OCI-LY7 (cell line): ENCODE measurements around the gene PACSIN2. TPM values are rescaled to one million over a fixed set of nuclear protein-coding genes. Genes with fewer than 3 reads are reported as not detected.

Experiments used
- BruUV-seq: library from RNA; stranded (reverse); fragments of 400-500 nt; replicated peaks from 2 replicates; lab custom pipeline; 2021; lab: Mats Ljungman, UMichigan
- CTCF ChIA-PET: fragments of 300-600 bp; sonication (Branson Sonifier 250); formaldehyde crosslinking; loops from one replicate; lab custom pipeline; 2022; ENCODE audit warnings: antibody characterized with exemption; ENCODE audit not compliant: unreplicated experiment; lab: Charles Lee
- POLR2A ChIA-PET: fragments of 300-600 bp; sonication (Branson Sonifier 250); formaldehyde crosslinking; loops from one replicate; lab custom pipeline; 2022; ENCODE audit warnings: antibody characterized with exemption; lab: Charles Lee
- DNase-seq: peaks from one replicate; pipeline ENCODE4 v3.0.0-alpha.2; 2015; ENCODE audit warnings: low spot score
- H2AFZ ChIP-seq: fragments of 200-600 bp; sonication (generic), shearing (Covaris generic); 2 replicates; pipeline ENCODE4 v1.6.1; 2014; ENCODE audit warnings: mild to moderate bottlenecking, antibody characterized with exemption, low read length, moderate library complexity
- H3K27ac ChIP-seq: fragments of 200-600 bp; sonication (generic); 2 replicates; pipeline ENCODE4 v1.5.1; 2014; ENCODE audit warnings: mixed run types, low read depth, mild to moderate bottlenecking, moderate library complexity, low read length, inconsistent platforms; ENCODE audit not compliant: poor library complexity, severe bottlenecking
- H3K36me3 ChIP-seq: fragments of 200-600 bp; sonication (generic); 2 replicates; pipeline ENCODE4 v1.6.1; 2014; ENCODE audit warnings: mild to moderate bottlenecking, antibody characterized with exemption, low read length, moderate library complexity, mixed read lengths; ENCODE audit not compliant: insufficient read depth
- H3K4me1 ChIP-seq: fragments of 200-600 bp; sonication (generic); 2 replicates; pipeline ENCODE4 v1.5.1; 2014; ENCODE audit warnings: mild to moderate bottlenecking, low read length; ENCODE audit not compliant: insufficient read depth, poor library complexity, severe bottlenecking
- H3K4me2 ChIP-seq: fragments of 200-600 bp; sonication (generic); 2 replicates; pipeline ENCODE4 v1.6.1; 2014; ENCODE audit warnings: mild to moderate bottlenecking, low read length
- H3K4me3 ChIP-seq: fragments of 200-600 bp; sonication (generic); 2 replicates; pipeline ENCODE4 v1.5.1; 2014; ENCODE audit warnings: mild to moderate bottlenecking, low read depth, low read length; ENCODE audit not compliant: poor library complexity, severe bottlenecking
- H3K79me2 ChIP-seq: fragments of 200-600 bp; sonication (generic); 2 replicates; pipeline ENCODE4 v1.6.1; 2016; ENCODE audit warnings: low read depth, mild to moderate bottlenecking, low read length, moderate library complexity, mixed read lengths; ENCODE audit not compliant: insufficient read depth
- H3K9me2 ChIP-seq: fragments of 200-600 bp; sonication (generic); 2 replicates; pipeline ENCODE4 v1.6.1; 2016; ENCODE audit warnings: mild to moderate bottlenecking, low read length, mixed read lengths; ENCODE audit not compliant: insufficient read depth
- H3K9me3 ChIP-seq: fragments of 200-600 bp; sonication (generic); 2 replicates; pipeline ENCODE4 v1.6.1; 2014; ENCODE audit warnings: mild to moderate bottlenecking, mixed run types, low read length, mixed read lengths
- H4K20me1 ChIP-seq: fragments of 200-600 bp; sonication (generic); 2 replicates; pipeline ENCODE4 v1.6.1; 2014; ENCODE audit warnings: mild to moderate bottlenecking, antibody characterized with exemption, low read length, moderate library complexity, mixed read lengths; ENCODE audit not compliant: insufficient read depth
- CTCF ChIP-seq: fragments of 200-600 bp; sonication (generic); conservative IDR thresholded peaks from 2 replicates; pipeline ENCODE4 v1.5.1; 2014; ENCODE audit warnings: mild to moderate bottlenecking, antibody characterized with exemption, low read length, moderate library complexity, mixed read lengths
- EZH2phosphoT487 ChIP-seq: fragments of 200-600 bp; sonication (generic); IDR thresholded peaks from 2 replicates; pipeline ENCODE4 v1.6.1; 2018; ENCODE audit warnings: low read depth, borderline replicate concordance, mild to moderate bottlenecking, mixed run types, antibody characterized with exemption, low read length, moderate library complexity, mixed read lengths
- intact Hi-C: fragments of 100-400 bp; cut with micrococcal nuclease; formaldehyde crosslinking; loops from one replicate; pipeline ENCODE4 v1.10.0; 2022; ENCODE audit not compliant: unreplicated experiment
- total RNA-seq, 2 experiments: library from RNA; depleted of rRNA in 1 of 2; stranded (reverse); fragments of >200 nt in 1 of 2; shearing (Covaris generic) in 1 of 2; gene quantifications; 2 replicates each; pipeline ENCODE4 v1.2.3, GENCODE V29; 2014 to 2022

The PACSIN2 gene
- total RNA-seq, 2 experiments from 2014 or later, result 25.4 to 41.7 TPM

- Histone ChIP-seq H3K9me2 (no peaks in the 10 kb centered on the region), H3K36me3 (peaks cover 25% of the 10 kb centered on the region; the same call in 1 of the 2 replicates), H3K9me3 (no peaks in the 10 kb centered on the region), H3K4me3 (no peak overlapping the region), H2AFZ (no peak overlapping the region), H4K20me1 (no peaks in the 10 kb centered on the region), H3K27ac (no peak overlapping the region), H3K4me2 (no peak overlapping the region), H3K4me1 (no peaks in the 10 kb centered on the region), H3K79me2 (no peaks in the 10 kb centered on the region)
- BruUV-seq, result no TSS peak
- POLR2A ChIA-PET, result no interaction called here
- DNase-seq, result no peak
- TF ChIP-seq EZH2phosphoT487 (no peak), CTCF (no peak)
- CTCF ChIA-PET, result no interaction called here
- intact Hi-C loops, result no loop called here
Observed at GRCh38 chr22:42876041-42876440, 138.9 kb downstream of the PACSIN2 start.

DNA sequence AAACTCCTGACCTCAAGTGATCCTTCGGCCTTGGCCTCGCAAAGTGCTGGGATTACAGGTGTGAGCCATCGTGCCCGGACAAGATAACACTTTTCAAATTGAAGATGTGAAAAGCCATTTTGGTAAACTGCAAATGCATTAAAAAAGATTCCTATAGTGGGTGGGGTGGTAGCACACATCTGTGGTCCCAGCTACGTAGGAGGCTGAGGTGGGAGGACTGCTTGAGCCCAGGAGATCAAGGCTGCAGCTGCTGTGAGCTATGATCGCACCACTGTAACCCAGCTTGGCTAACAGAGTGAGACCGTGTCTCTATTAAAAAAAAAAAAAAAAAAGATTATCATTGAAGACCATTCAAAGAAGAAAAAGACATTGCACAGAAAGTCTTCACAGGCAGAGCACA is 140.9 kb downstream of the PACSIN2 start:
- H3K4me1 ChIP-seq, result no peaks in the 10 kb centered on the region
- intact Hi-C loops, result no loop called here
- no peak overlapping the region for H3K4me2 ChIP-seq
- no peaks in the 10 kb centered on the region for H3K9me2 ChIP-seq
- H3K4me3 ChIP-seq, result no peak overlapping the region
- BruUV-seq, result no TSS peak
- H3K36me3 ChIP-seq, result peaks cover 16% of the 10 kb centered on the region; the same call in 1 of the 2 replicates
- H3K27ac ChIP-seq, result no peak overlapping the region
- no peaks in the 10 kb centered on the region for H4K20me1 ChIP-seq
- POLR2A ChIA-PET, result no interaction called here
- DNase-seq, result no peak
- H2AFZ ChIP-seq, result no peak overlapping the region
- TF ChIP-seq CTCF (no peak), EZH2phosphoT487 (no peak)
- CTCF ChIA-PET, result no interaction called here
- H3K79me2 ChIP-seq, result no peaks in the 10 kb centered on the region
- no peaks in the 10 kb centered on the region for H3K9me3 ChIP-seq

GRCh38 chr22:42873356-42873755 is 141.6 kb downstream of the PACSIN2 start:
- Histone ChIP-seq H3K4me2 (no peak overlapping the region), H3K9me2 (no peaks in the 10 kb centered on the region), H3K27ac (no peak overlapping the region), H3K9me3 (no peaks in the 10 kb centered on the region), H3K79me2 (no peaks in the 10 kb centered on the region), H4K20me1 (no peaks in the 10 kb centered on the region), H3K36me3 (peaks cover 14% of the 10 kb centered on the region; the same call in 1 of the 2 replicates), H3K4me1 (no peaks in the 10 kb centered on the region), H2AFZ (no peak overlapping the region), H3K4me3 (no peak overlapping the region)
- ChIA-PET POLR2A (interaction anchor here (0.6 kb wide), 1 partner anchor 276 kb away, joined by 5 read pairs; no protein-coding TSS in a partner anchor), CTCF (no interaction called here)
- intact Hi-C loops, result no loop called here
- DNase-seq, result no peak
- TF ChIP-seq CTCF, result no peak
- TF ChIP-seq EZH2phosphoT487, result no peak
- BruUV-seq, result no TSS peak
